M059J (cell line): ENCODE measurements around the gene TPRG1L. TPM values are rescaled to one million over a fixed set of nuclear protein-coding genes. Genes with fewer than 3 reads are reported as not detected.

Experiments used
- DNase-seq: peaks from one replicate; pipeline ENCODE4 v3.0.0-alpha.2; 2012; ENCODE audit warnings: low read depth
- total RNA-seq: library from RNA; depleted of rRNA; stranded (reverse); fragments of >200 nt; shearing (Covaris generic); gene quantifications from 2 replicates; pipeline ENCODE4 v1.2.3, GENCODE V29; 2014

TPRG1L gene
- total RNA-seq, 1 experiment from 2014 or later = 16.0 TPM

- DNase-seq = no peak
These were observed 31.1 kb upstream of the TPRG1L start for GRCh38 chr1:3593745-3594144.

GRCh38 chr1:3594706-3595377 is 30.0 kb upstream of the TPRG1L start:
- no peak for DNase-seq

DNA sequence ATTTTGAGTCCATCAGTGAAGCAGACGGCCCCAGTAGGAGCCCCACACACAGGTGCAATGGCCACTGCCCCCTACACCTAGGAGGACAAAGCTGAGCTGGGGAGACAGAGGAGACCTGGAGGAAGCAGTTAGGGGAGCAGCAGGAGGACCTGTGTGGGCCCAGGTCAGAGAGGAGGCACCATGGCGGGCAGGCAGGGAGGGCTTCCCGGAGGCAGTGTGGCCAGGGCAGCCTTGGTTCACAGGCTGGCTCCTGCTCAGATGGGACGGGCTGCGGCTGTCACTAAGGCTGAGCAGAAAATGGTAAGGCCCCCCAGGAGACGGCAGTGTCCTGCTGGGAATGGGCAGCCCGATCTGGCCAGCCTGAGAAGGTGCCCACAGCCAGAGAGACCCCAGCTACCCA is 28.9 kb upstream of the TPRG1L start:
- no peak for DNase-seq

- DNase-seq = no peak
These were observed 27.9 kb upstream of the TPRG1L start for GRCh38 chr1:3596663-3597598.

GRCh38 chr1:3597599-3597964 is 27.2 kb upstream of the TPRG1L start:
- DNase-seq = no peak

DNA sequence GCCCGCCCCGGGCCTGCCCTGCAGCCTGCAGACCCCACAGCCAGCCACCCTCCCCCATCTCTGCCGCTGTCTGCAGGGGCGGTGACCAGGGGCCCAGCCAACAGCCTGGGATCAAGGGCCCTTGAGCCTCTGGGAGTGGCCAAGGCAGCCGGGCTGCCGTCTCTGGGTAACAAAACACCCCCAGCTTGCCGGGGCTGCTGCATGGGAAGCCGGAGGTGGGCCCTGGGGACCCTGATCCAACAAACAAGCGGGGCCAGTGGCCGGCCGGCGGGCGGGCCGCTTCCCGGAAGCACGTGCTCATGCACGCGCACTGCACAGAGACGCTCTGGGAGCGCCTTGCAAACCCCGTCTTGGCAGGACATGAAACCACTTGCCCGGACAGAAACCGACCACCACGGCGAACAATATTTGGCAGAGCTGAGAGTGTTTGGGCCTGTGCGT is 26.7 kb upstream of the TPRG1L start:
- no peak for DNase-seq

DNA sequence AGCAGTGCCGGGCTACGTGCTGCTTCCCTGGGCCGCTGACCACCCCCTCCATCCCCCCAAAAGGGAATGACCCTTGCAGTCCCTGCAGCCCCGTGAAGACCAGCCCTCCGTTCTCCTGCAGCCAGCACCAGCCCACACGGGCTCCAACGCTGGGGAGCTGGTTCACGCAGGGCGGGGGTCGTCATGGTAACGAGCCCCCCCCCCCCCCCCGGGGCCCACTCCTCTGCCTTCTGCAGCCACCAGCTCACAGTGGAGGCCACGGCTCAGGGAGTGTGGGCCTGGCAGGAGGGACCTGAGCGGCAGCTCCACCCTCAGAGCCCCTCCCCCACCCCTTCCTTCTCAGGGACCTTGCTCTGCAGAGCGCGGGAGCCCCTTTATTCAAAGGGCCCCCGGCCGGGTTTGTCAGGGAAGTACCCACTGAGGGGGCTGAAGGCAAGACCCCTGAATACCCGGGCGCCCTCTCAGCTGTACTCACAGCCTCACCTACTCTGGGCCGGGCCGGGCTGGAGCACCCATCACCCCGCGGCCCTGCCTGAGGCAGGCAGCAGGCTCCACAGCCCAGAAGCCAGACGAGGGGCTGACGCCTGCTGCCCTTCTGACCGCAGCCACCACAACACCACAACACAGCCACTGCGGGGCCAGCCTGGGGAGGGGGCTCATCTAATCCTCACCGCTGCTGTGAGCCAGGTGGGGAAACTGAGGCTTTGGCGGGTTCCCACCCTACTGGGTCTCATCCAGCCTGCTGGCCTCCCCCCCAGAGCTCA is 26.1 kb upstream of the TPRG1L start:
- DNase-seq = no peak

DNA sequence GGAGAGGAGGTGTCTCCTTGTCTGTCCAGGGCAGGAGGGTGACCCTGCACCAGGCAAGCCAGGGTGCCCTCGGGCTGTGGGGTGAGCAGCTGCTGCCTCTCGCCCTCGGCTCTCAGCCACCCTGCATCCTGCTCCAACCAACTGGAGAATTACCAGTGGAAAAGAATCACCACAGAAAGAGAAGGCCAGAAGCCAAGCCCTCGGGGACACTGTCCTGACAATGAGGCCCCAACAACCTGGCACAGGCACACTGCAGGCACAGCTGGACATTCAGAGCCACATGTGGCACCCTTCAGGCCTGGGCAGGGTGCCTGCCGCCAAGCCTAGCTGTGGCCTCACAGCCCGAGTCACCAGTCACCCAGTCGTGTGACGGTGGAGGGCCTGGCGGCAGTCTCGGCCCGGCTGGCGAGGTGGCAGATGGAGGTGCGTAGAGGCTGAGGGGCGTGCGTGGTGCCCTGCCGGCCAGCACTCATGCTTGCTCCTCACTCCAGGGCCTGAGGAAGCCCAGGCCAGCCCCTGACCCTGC is 25.5 kb upstream of the TPRG1L start:
- peak; percentile 54 for DNase-seq

DNA sequence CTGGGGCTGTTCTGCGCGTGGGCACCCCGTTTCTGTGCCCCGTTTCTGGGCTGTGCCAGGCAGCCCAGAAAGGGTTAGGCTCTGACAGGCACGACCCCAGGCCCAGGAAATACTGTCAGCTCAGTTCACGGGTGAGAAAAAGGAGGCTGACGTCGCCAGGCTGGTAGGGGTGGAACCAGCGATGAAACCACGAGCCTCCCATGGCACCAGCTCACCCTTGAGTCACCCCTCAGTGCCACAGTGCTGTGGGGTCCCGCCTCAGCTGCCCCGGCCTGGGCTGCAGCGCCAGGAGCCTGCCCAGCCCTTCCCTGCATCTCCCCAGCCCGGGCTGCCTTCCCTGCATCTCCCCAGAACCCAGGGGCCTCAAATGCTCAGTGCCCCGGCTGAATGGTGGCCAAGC is 25.0 kb upstream of the TPRG1L start:
- no peak for DNase-seq

DNA sequence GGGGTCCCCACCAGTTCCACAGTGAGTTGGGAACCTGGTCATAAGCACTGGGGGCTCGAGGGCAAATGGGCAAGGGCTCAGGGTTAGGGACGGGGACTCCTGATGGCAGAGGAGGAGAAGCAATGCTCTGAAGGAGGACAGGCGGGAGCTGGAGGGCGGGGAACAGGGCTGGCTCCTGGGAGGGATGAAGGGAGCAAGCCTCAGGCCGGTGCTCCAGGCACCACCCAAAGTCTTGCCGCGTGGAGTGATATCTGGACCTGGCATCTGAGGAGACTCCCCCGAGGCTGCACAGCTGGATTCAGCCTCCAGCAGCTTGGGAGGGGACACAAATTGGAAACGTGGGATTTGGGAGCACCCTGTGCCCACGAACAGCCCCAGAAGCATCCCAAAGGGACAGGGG is 24.5 kb upstream of the TPRG1L start:
- no peak for DNase-seq

DNA sequence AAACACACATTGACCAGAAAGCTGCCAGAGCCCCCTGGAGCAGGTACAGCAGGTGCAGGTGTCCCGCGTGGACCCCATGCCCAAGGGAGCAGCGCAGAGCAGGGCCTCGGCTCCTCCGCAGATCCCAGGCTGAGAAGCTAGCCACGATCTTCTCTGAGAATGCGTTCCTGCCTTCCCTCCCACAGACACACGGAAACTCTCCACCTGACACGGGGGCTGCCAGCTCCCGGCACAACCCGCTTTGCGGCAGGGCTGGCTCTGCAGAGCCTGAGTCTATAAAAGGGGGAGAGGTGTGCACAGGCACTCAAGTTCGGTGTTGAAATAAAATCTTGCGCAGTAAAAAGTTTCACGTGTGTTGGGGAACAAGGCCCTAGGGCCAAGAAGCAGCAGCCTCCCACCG is 23.1 kb upstream of the TPRG1L start:
- no peak for DNase-seq

DNA sequence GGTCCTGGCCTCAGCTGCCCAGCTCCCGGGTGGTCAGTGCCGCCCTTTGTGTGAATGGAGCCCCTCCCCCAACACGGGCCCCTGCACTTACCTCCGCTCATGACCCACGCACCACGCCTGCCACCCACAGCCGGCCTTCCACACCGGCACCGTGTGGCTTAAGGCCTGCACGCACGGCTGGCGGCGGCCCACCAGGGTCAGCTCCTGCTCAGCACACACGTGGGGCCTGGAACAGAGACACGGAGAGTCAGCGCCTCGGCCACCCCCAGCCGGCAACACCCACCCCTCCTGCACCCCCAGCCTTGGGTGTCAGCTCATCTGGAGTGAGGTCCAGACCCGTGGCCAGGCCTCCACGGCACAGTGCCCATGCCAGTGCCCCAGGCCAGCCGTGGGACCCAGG is 22.4 kb upstream of the TPRG1L start:
- DNase-seq = no peak

DNA sequence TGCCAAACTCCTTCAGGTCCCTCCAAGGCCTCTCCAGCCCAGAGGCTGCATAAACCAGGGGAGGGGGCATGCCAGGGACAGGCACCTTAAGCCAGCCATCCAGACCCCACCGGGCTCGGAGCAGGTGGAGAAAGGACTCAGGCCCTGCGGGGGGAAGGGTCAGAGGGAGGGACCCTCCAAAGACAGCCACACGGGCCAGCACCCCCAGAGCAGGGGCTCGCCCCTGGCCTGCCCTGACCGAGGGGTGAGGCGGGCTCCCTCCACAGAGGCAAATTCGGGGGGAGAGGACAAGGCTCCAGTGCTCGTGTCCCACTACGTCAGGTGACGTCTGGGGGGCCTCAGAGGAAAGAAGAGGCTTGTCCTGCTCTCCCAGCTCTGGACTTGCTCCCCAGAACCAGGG is 21.7 kb upstream of the TPRG1L start:
- DNase-seq = no peak

- no peak for DNase-seq
These were observed 21.0 kb upstream of the TPRG1L start for GRCh38 chr1:3603571-3604467.

GRCh38 chr1:3604468-3604974 is 20.3 kb upstream of the TPRG1L start:
- no peak for DNase-seq

- no peak for DNase-seq
These were observed 19.6 kb upstream of the TPRG1L start for GRCh38 chr1:3604997-3605823.

DNA sequence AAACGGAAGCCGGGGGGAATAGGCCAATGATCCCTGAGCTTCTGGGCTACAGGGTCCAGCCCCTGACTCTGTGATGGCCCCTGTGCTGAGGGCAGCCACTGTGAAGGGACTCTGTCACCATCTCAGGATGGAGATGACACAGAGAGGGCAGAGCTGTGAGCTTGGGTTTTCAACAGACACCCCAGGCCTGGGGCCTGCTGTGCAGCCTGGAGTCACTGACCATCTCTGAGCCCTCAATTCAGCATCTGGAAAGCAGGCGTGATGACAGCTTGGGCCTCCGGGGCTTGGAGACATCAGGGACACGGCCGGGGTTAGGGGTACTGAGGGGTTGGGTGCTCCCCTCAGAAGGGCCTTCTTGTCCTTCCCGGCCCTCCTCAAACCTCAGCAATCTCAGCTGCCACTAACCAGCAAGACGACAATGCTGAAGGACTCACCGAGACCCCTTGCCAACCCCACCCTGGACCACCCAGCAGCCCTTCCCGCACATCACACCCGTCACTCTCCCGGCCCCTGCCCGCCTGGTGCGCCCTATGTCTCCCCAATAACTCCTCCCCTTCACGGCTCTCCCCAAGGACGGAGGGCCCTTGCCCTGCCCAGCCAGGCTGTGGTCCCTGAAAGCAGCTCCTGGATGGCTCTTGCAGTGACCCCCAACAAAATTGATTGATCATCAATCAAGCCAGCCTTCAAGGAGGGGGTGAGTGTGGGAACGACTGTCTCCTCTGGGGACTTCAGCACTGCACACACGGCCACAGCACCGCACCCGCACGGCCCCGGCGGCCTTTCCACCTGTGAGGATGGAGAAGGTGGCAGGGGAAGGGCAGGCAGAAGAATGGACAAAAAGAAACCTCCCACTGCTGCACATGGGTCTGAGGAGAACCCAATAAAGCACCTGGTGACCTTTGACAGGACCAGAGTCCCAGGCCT is 17.8 kb upstream of the TPRG1L start:
- no peak for DNase-seq

DNA sequence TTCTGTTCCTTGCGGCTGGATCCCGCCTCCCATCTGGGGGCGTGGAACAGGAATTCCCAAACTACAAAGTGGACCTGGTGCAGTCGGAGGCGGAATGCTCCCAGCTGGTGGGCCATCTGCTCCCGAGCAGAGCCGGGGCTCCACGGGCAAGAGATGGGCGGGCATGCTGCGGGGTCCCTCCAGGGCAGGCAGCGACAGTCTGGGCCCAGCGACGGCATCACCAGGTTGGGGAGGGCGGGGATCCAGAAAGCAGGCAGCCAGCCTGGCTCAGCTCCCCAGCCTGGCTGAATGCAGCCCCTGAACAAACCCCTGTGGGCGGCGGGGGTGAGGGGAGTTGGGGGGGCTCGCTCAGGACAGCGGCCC is 17.1 kb upstream of the TPRG1L start:
- DNase-seq = no peak

DNA sequence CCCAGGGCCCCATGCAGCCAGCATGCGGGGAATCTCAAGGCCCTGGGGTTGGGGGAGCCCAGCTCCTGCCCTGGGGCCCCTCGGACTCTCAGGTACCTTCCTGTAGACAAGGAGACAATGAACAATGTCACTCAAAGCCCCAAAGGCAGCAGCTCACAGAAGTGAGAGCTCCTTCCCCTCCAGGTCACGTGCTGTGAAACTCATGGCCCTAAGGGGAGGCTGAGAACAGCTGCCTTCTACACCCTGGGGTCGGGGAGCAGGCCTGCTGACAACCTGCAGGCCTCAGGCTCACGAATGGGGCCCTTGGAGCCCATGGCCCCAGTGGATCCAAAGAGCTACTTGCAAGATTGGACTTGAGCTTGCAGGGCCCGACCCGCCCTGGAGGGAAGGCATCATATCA is 16.7 kb upstream of the TPRG1L start:
- DNase-seq = no peak
